Activated CD4-positive, alpha-beta T cell treated with anti-CD3 and anti-CD28 coated beads, Interleukin-2, amount 10 ng/mL, durations not matched to agents 24 days and 14 days (primary cell): ENCODE data around the gene PRDX3. TPM values are rescaled to one million over a fixed set of nuclear protein-coding genes. Genes with fewer than 3 reads are reported as not detected.
"Not testable (repeated sequence)": the region's sequence is repeated elsewhere in the genome, so short reads cannot be mapped to it uniquely, and the experiment has no call there.

Experiments used
- DNase-seq: peaks from one replicate; pipeline ENCODE4 v3.0.0; 2022
- H3K27ac Mint-ChIP-seq: one replicate; pipeline ENCODE4 v1.8.0; 2022; ENCODE audit warnings: mild to moderate bottlenecking, mixed read lengths
- H3K27me3 Mint-ChIP-seq: one replicate; pipeline ENCODE4 v1.8.0; 2022; ENCODE audit warnings: mixed read lengths
- H3K36me3 Mint-ChIP-seq: one replicate; pipeline ENCODE4 v1.8.0; 2022; ENCODE audit warnings: low read depth, mild to moderate bottlenecking, mixed read lengths
- H3K4me1 Mint-ChIP-seq: one replicate; pipeline ENCODE4 v1.8.0; 2021; ENCODE audit warnings: mixed read lengths
- H3K4me3 Mint-ChIP-seq: one replicate; pipeline ENCODE4 v1.8.0; 2022; ENCODE audit warnings: mild to moderate bottlenecking, moderate library complexity, mixed read lengths
- H3K9me3 Mint-ChIP-seq: one replicate; pipeline ENCODE4 v1.8.0; 2021; ENCODE audit warnings: mixed read lengths
- intact Hi-C: fragments of 100-400 bp; cut with micrococcal nuclease; formaldehyde crosslinking; loops from one replicate; pipeline ENCODE4 v1.15.1; 2023
- total RNA-seq: library from RNA; stranded (reverse); gene quantifications from 2 replicates; pipeline ENCODE4 v1.2.3, GENCODE V29; 2022

The PRDX3 gene
- total RNA-seq, 1 donor from 2014 or later: 179 TPM

DNA sequence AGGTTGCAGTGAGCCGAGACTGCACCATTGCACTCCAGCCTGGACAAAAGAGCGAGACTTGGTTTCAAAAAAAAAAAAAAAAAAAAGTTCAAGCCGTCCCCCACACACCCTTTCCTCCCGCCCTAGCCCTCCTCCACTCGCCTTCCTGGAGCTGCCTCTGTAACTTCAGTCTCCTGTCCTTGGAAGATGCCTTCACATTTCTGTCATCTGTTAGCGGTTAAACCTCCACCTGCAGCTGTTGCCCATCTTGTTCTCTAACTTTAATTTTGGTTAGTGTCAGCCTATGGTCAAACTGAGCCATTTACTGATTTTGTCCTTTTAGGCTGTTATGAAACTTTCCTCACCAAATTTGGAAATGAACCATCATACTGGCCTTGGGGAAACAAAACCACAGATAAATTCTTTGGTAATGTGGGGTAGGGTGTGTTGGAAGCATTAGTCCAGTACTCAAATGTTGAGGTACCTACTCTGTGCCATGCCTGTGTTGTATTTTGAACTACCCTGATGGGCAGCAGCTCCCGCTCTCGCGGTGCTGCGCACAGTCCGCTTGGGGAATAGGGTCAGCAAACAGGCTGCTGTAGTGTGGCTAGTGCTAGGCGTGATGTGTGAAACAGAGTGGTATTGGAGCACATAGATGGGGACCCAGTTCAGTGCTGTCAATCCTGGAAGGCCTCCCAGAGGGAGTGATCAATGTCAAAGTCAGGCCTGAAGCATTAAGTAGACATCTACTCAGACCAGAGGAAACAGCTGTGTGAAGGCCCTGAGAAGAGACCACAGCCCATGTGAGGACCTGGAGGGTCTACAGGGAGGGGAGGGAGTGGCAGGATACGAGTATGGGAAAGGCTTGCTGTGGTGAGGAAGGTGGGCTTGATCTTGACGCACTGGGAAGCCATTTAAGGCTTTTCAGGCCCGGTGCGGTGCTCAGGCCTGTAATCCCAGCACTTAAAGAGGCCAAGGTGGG lies 40.0 kb downstream of the PRDX3 start:
- Mint-ChIP-seq H3K27me3 (no peaks in the 10 kb centered on the region), H3K4me1 (peaks cover 25% of the 10 kb centered on the region), H3K27ac (peak overlapping the region; percentile 60), H3K36me3 (peaks cover 43% of the 10 kb centered on the region), H3K4me3 (no peak overlapping the region), H3K9me3 (no peaks in the 10 kb centered on the region)
- intact Hi-C loops: loop anchor here (5.0 kb wide), 1 partner anchor 59 kb away; no protein-coding TSS in a partner anchor
- DNase-seq: no peak

DNA sequence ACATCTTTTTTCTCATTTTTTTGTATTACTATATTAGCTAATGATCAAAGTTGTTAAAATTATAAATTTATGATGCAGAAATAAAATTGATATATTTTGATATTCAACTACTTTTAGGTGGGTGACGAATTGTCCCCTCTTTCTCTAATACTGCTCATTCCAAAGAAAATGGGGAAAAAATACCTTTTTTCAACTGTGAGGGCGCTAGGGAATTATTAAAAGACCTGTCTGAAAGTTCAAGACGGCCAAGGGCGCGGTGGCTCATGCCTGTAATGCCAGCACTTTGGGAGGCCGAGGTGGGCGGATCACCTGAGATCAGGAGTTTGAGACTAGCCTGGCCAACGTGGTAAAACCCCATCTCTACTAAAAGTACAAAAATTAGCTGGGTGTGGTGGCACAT lies 40.7 kb downstream of the PRDX3 start:
- not testable (repeated sequence) for H3K27me3 Mint-ChIP-seq, H3K9me3 Mint-ChIP-seq, H3K27ac Mint-ChIP-seq, H3K4me3 Mint-ChIP-seq, DNase-seq
- intact Hi-C loops: loop anchor here (5.0 kb wide), 1 partner anchor 59 kb away; no protein-coding TSS in a partner anchor
- H3K4me1 Mint-ChIP-seq: peaks cover 32% of the 10 kb centered on the region
- H3K36me3 Mint-ChIP-seq: peaks cover 47% of the 10 kb centered on the region

DNA sequence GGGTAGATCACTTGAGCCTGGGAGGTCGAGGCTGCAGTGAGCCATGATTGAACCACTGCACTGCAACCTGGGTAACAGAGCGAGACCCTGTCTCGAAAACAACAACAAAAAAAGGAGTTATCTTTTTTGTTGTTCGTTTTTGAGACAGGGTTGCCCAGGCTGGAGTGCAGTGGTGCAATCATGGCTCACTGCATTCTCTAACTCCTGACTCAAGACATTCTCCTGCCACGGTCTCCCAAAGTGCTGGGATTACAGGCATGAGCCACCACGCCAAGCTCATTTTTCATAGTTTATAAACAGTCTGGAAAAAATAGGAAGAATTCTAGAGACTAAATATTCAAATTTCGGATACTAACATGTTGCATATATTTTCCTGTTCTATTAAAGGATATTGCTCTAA lies 42.5 kb downstream of the PRDX3 start:
- Mint-ChIP-seq H3K36me3 (peaks cover 54% of the 10 kb centered on the region), H3K9me3 (no peaks in the 10 kb centered on the region), H3K27ac (peak overlapping the region; percentile 29), H3K4me1 (peaks cover 46% of the 10 kb centered on the region), H3K27me3 (no peaks in the 10 kb centered on the region), H3K4me3 (peak overlapping the region; percentile 41)
- no peak for DNase-seq
- intact Hi-C loops: loop anchor here (5.0 kb wide), 1 partner anchor 61 kb away; no protein-coding TSS in a partner anchor

DNA sequence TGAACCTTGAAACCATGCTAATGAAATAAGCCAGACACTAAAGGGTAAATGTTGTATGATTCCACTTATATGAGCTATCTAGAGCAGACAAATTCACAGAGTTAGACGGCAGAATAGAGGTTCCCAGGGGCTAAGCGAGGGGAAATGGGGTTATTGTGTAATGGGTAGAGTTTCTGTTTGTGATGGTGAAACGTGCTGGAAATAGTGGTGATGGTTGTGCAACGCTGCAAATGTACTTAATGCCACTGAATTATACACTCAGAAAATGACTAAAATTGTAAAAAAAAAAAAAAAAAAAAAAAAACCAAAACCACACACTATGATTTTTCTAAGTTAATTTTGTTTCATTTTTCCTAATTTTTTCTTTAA lies 43.1 kb downstream of the PRDX3 start:
- peaks cover 4% of the 10 kb centered on the region for H3K9me3 Mint-ChIP-seq
- no peak for DNase-seq
- H3K4me3 Mint-ChIP-seq: peak overlapping the region; percentile 39
- peaks cover 52% of the 10 kb centered on the region for H3K4me1 Mint-ChIP-seq
- peak overlapping the region; percentile 79 for H3K27ac Mint-ChIP-seq
- intact Hi-C loops: loop anchor here (2.0 to 5.0 kb wide), 3 partner anchors 62 to 171 kb away; partner anchors contain the start of gene GRK5
- peaks cover 55% of the 10 kb centered on the region for H3K36me3 Mint-ChIP-seq
- no peaks in the 10 kb centered on the region for H3K27me3 Mint-ChIP-seq

DNA sequence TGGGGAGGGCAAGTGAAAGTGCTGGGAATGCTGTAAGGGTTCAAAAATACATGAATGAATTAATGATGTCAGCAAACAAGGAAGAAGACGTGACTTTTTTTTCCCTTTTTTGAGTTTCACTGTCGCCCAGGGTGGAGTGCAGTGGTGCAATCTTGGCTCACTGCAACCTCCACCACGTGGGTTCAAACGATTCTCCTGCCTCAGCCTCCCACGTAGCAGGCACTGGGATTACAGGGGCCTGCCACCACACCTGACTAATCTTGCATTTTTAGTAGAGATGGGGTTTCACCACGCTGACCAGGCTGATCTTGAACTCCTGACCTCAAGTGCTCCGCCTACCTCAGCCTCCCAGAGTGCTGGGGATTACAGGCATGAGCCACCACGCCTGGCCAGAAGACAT lies 44.7 kb downstream of the PRDX3 start:
- Mint-ChIP-seq H3K27me3 (no peaks in the 10 kb centered on the region), H3K9me3 (peaks cover 7% of the 10 kb centered on the region), H3K4me1 (peaks cover 60% of the 10 kb centered on the region), H3K36me3 (peaks cover 59% of the 10 kb centered on the region), H3K27ac (peak overlapping the region; percentile 79), H3K4me3 (peak overlapping the region; percentile 22)
- intact Hi-C loops: loop anchor here (2.0 kb wide), 3 partner anchors 31 to 173 kb away; partner anchors contain the start of genes GRK5 and SFXN4
- peak; percentile 68 for DNase-seq

DNA sequence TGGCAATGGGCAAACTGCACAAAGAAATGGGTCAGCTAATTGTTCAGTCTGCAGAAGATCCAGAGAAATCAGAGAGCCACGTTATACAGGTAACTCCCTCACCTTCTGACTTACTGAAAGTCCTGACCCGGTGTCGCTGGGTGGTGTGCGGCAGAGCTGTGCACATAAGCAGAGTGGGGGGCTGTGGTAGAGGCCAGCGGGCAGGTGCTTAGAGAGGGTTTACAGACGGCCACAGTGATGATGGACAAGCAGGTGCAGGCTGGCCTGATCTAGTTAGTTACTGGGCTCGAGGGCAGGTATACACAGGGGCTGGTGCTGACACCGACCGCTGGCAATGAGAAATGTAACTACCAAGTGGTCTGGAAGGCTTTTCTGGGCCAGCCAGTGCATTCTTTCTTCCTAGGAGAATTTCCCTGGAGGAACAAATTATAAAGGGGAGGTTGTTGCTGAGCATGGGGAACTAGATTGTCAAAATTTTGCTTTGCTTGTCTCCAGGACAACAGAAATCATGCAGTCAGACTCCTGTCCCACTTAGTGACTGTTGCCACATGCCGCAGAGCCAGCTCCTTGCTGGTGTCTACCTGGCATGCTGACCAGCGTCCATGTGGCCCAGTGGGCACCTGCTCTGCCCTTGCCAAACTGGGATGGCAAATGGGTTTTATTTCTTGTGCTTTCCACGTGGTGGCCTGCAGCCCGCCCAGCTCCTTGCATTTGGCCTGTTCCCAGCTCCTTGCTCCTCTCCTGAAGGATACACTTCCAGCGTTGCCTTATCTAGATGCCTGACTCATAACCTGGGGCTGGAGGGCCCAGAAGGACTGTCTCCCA lies 45.9 kb downstream of the PRDX3 start:
- peaks cover 52% of the 10 kb centered on the region for H3K4me1 Mint-ChIP-seq
- peaks cover 65% of the 10 kb centered on the region for H3K36me3 Mint-ChIP-seq
- peak overlapping the region; percentile 95 for H3K27ac Mint-ChIP-seq
- H3K27me3 Mint-ChIP-seq: no peaks in the 10 kb centered on the region
- DNase-seq: peak; percentile 61
- peak overlapping the region; percentile 83 for H3K4me3 Mint-ChIP-seq
- peaks cover 7% of the 10 kb centered on the region for H3K9me3 Mint-ChIP-seq
- intact Hi-C loops: loop anchor here (1.0 to 2.0 kb wide), 4 partner anchors 28 to 52 kb away; partner anchors contain the start of genes DENND10, EIF3A, PRDX3 and SFXN4

DNA sequence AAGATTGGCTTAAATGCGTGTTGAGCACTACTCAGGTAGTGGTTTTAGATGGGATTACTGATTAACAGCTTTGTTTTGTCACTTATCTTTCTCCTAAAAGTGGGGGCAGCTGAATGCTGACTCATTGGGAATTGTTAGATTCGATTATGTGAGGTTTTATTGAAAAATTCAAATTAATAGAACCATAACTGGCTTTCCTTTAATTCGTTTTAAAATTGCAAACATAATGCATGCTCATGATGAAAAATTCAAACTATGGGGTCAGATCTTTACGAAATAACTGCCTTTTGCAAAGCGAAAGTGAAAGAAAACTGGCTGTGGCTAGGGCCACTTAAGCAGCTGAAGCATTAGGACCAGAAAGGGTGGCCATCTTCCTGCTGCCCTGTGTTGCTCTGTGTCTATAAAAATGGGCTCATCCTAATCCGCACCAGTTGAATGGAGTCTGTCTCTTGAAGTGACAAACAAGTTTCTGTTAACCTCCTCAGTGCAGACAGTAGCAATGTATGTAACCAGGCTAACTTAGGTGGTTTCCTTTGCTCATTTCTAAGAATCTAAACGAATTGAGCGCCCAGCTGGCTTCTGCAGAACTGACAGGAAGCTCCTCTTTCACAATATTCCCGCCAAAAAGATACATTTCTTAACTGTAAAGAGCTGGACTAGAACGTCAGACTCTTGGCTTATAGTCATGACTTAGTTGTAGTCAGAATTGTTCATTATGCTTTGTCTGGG lies 46.9 kb downstream of the PRDX3 start:
- intact Hi-C loops: loop anchor here (1.0 to 2.0 kb wide), 4 partner anchors 27 to 51 kb away; partner anchors contain the start of genes DENND10, EIF3A, PRDX3 and SFXN4
- Mint-ChIP-seq H3K9me3 (peaks cover 7% of the 10 kb centered on the region), H3K4me1 (peaks cover 52% of the 10 kb centered on the region), H3K4me3 (peak overlapping the region; percentile 83), H3K27me3 (no peaks in the 10 kb centered on the region), H3K27ac (peak overlapping the region; percentile 95), H3K36me3 (peaks cover 64% of the 10 kb centered on the region)
- DNase-seq: peak; percentile 89

DNA sequence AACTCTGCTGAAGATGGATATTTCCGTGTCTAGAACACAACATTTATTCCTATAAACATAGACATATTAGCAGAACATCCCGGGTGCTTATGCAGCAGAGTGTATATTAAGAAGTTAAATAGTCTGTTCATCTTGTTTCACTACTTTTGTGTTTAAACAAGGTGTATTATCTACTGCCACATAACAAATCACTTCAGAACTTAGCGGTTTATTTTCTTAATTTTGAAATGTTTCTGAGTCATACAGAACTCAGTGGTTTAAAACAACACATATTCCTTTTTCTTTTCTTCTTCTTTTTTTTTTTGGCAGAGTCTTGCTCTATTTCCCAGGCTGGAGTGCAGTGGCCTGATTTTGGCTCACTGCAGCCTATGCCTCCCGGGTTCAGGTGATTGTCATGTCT lies 48.9 kb downstream of the PRDX3 start:
- peaks cover 7% of the 10 kb centered on the region for H3K9me3 Mint-ChIP-seq
- peaks cover 66% of the 10 kb centered on the region for H3K36me3 Mint-ChIP-seq
- H3K27ac Mint-ChIP-seq: peak overlapping the region; percentile 95
- no peak overlapping the region for H3K4me3 Mint-ChIP-seq
- DNase-seq: no peak
- peaks cover 47% of the 10 kb centered on the region for H3K4me1 Mint-ChIP-seq
- intact Hi-C loops: no loop called here
- H3K27me3 Mint-ChIP-seq: no peaks in the 10 kb centered on the region

DNA sequence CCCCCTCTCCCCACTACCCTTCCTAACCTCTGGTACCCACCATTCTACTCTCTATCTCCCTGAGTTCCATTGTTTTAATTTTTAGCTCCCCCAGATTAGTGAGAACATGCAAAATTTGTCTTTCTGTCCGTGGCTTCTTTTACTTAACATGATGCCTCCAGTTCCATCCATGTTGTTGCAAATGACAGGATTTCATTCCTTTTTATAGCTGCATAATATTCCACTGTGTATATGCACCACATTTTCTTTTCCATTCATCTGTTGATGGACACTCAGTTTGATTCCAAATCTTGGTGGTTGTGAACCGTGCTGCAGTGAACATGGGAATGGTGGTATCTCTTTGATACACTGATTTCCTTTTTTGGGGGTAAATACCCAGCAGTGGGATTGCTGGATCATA lies 52.7 kb downstream of the PRDX3 start:
- Mint-ChIP-seq H3K9me3 (peaks cover 7% of the 10 kb centered on the region), H3K36me3 (peaks cover 59% of the 10 kb centered on the region), H3K27me3 (no peaks in the 10 kb centered on the region), H3K4me3 (no peak overlapping the region), H3K27ac (no peak overlapping the region), H3K4me1 (peaks cover 19% of the 10 kb centered on the region)
- intact Hi-C loops: no loop called here
- DNase-seq: no peak

DNA sequence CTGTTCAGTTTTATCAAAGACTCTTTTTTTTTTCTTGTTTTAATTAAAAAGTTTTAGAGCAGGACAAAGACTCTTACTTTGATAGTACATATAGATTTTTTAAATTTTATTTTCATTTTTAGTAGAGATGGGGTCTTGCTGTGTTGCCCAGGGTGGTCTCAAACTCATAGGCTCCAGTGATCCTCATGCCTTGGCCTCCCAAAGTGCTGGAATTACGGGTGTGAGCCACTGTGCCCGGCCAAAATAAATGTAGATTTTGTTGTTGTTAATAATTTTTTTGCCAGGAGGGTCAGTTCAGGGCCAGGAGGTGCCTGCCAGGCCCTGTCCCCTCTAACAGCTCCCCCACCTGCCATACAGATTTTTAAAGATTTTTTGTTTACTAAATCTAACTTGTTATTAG lies 57.7 kb downstream of the PRDX3 start:
- Mint-ChIP-seq H3K4me3 (no peak overlapping the region), H3K27me3 (no peaks in the 10 kb centered on the region), H3K9me3 (no peaks in the 10 kb centered on the region), H3K27ac (no peak overlapping the region), H3K36me3 (peaks cover 49% of the 10 kb centered on the region), H3K4me1 (peaks cover 3% of the 10 kb centered on the region)
- intact Hi-C loops: no loop called here
- DNase-seq: no peak

DNA sequence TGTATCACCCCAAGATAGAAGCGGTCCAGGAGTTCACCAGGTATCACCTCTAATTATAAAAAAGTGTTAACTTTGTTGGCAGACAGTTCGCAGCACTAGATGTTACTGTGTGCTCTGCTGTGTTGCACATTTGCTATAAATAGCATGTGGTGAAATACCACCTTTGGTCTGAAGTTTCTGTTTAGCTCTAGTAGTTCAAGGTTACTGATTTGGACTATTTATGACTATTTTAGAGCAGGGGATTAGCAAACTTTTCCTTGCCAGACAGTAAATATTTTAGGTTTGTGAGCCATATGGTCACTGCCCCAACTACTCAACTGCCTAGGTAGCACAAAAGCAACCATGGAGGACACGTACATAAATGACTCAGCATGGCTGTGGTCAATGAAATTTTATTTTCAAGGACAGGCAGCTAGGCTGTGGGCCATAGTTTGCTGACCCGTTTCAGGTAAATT lies 58.2 kb downstream of the PRDX3 start:
- no peaks in the 10 kb centered on the region for H3K9me3 Mint-ChIP-seq
- peaks cover 47% of the 10 kb centered on the region for H3K36me3 Mint-ChIP-seq
- peak overlapping the region; percentile 15 for H3K27ac Mint-ChIP-seq
- peaks cover 3% of the 10 kb centered on the region for H3K4me1 Mint-ChIP-seq
- no peak for DNase-seq
- H3K4me3 Mint-ChIP-seq: no peak overlapping the region
- no peaks in the 10 kb centered on the region for H3K27me3 Mint-ChIP-seq
- intact Hi-C loops: no loop called here

DNA sequence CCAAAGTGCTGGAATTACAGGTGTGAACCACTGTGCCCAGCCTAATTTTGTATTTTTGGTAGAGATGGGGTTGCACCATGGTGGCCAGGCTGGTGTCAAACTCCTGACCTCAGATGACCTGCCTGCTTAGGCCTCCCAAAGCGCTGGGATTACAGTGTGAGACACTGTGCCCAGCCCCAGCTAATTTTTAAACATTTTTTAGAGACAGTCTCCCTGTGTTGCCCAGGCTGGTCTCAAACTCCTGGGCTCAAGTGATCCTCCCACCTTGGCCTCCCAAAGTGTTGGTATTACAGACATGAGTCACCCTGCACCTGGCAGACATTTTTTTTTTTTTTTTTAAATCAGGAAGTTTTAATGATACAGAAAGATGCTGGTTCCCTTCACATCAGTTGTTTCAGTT lies 59.2 kb downstream of the PRDX3 start:
- intact Hi-C loops: no loop called here
- Mint-ChIP-seq H3K4me1 (peaks cover 3% of the 10 kb centered on the region), H3K9me3 (no peaks in the 10 kb centered on the region), H3K27me3 (no peaks in the 10 kb centered on the region), H3K4me3 (no peak overlapping the region), H3K36me3 (peaks cover 50% of the 10 kb centered on the region), H3K27ac (peak overlapping the region; percentile 32)
- DNase-seq: no peak

DNA sequence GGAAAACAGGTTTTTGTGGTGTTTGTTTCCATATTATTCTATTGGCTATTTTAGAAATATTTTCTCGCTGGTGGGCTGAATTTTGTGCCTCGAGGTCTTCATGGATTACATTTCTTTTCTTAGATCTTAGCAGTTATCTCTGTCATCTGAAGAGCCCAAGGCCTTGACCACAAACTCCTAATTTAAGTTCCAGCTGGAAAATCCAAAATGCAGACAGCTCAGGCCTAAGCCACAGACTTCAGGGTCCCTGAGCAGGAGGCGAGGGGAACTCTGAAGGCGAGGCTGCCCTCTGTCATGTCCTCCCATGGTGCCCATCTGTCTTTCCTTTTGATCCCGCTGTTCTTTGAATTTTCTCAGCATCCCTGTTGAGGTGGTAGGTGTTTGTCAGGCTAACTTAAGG lies 60.4 kb downstream of the PRDX3 start:
- intact Hi-C loops: no loop called here
- Mint-ChIP-seq H3K4me3 (no peak overlapping the region), H3K27me3 (no peaks in the 10 kb centered on the region), H3K4me1 (peaks cover 5% of the 10 kb centered on the region), H3K9me3 (no peaks in the 10 kb centered on the region), H3K27ac (no peak overlapping the region), H3K36me3 (peaks cover 56% of the 10 kb centered on the region)
- DNase-seq: no peak
